Adrenal gland (tissue), 12 donors: ENCODE data around the gene RAI14. TPM values are rescaled to one million over a fixed set of nuclear protein-coding genes. Genes with fewer than 3 reads are reported as not detected.
"Not testable (repeated sequence)": the region's sequence is repeated elsewhere in the genome, so short reads cannot be mapped to it uniquely, and the experiment has no call there.

Experiments
- DNase-seq, 7 donors: peaks; one replicate each; pipeline ENCODE4 v3.0.0-alpha.2; 2019 to 2020
- H3K27ac ChIP-seq, 5 donors: fragments of 200-600 bp; sonication (generic) in 4 of 5; 1 replicate in 3 of 5; 2 replicates in 2 of 5; pipeline versions ENCODE4 v1.5.1 to v1.8.0; 2016 to 2020; ENCODE audit warnings: mild to moderate bottlenecking in 1 of 5
- H3K27me3 ChIP-seq: fragments of 200-600 bp; 2 replicates; pipeline ENCODE4 v1.8.0; 2021
- H3K36me3 ChIP-seq, 2 donors: fragments of 200-600 bp; replicated peaks in 1 of 2; 1 replicate in 1 of 2; 2 replicates in 1 of 2; pipeline versions ENCODE4 v1.5.1 to v1.8.0; 2018 to 2022
- H3K4me1 ChIP-seq, 2 donors: fragments of 200-600 bp; replicated peaks in 1 of 2; 1 replicate in 1 of 2; 2 replicates in 1 of 2; pipeline versions ENCODE4 v1.5.1 to v1.8.0; 2018 to 2021
- H3K4me3 ChIP-seq, 4 donors: fragments of 200-600 bp; sonication (generic) in 3 of 4; one replicate each; pipeline ENCODE4 v1.5.1; 2016 to 2018
- H3K9me3 ChIP-seq, 3 donors: fragments of 200-600 bp; sonication (generic) in 1 of 3; replicated peaks in 1 of 3; 1 replicate in 2 of 3; 2 replicates in 1 of 3; pipeline versions ENCODE4 v1.5.1 to v1.8.0; 2016 to 2021
- POLR2A ChIP-seq, 2 donors: fragments of 450-650 bp; IDR thresholded peaks; one replicate each; pipeline ENCODE4 v1.6.1; 2017; ENCODE audit warnings: antibody characterized with exemption in 2 of 2, mild to moderate bottlenecking in 2 of 2, moderate library complexity in 1 of 2
- WGBS, 4 donors: extraction: QIAGEN DNeasy Blood & Tissue Kit in 2 of 4; methylation state at CpG; one replicate each; pipeline versions ENCODE4 v1.1.5 to v1.1.7; 2013 to 2017; 5-methylcytosine and 5-hydroxymethylcytosine counted together
- intact Hi-C, 2 donors: fragments of 100-400 bp; cut with DNase I; formaldehyde crosslinking; loops; one replicate each; pipeline versions ENCODE4 v1.14.1 to v1.15.0; 2022 to 2023
- polyA plus RNA-seq, 3 donors: library from polyadenylated mRNA; stranded (reverse); fragments of 200-250 nt in 2 of 3; fragments of 350-450 nt in 1 of 3; fragmentation: Illumina TruSeq in 1 of 3; extraction: RNeasy Lipid Tissue Mini Kit (QIAGEN cat#74804) in 1 of 3; gene quantifications; one replicate each; pipeline ENCODE4 v1.2.3, GENCODE V29; 2013 to 2014
- total RNA-seq, 9 donors: library from RNA; depleted of rRNA in 4 of 9; stranded (reverse); fragments of >200 nt in 4 of 9; fragments of 120-200 nt in 1 of 9; fragmentation: NEBNext Ultra II Directional in 1 of 9; extraction: Animal tissue kit (Norgen Biotek cat#: 25700) in 1 of 9; gene quantifications; one replicate each; pipeline versions ENCODE4 v1.1.0 to v1.2.4, GENCODE V29; 2013 to 2023
- TF ChIP-seq, protein P1 (sequence below), 6 experiments: fragments of 450-650 bp in 4 of 6; fragments of 200-600 bp in 2 of 6; sonication (generic) in 1 of 6; IDR thresholded peaks; 1 replicate in 5 of 6; 2 replicates in 1 of 6; pipeline versions ENCODE4 v1.5.1 to v1.8.0; 2016 to 2021; ENCODE audit warnings: antibody characterized with exemption in 6 of 6, mild to moderate bottlenecking in 2 of 6, moderate library complexity in 1 of 6
- donor health status: healthy with polysubstance abuse.
- donor health status: Bipolar disorder and iron deficiency.
- donor health status: DM: yes; HTN: yes; CAD: no.
- donor health status: DM: no; HTN: no; CAD: no.
- donor health status: DM: no; HTN: no; CAD: no.
- donor health status: DM: yes; HTN: yes; CAD: no.

RAI14 gene
- total and polyA plus RNA-seq, 12 donors = 9.1 to 158 (median 28.5) TPM

DNA sequence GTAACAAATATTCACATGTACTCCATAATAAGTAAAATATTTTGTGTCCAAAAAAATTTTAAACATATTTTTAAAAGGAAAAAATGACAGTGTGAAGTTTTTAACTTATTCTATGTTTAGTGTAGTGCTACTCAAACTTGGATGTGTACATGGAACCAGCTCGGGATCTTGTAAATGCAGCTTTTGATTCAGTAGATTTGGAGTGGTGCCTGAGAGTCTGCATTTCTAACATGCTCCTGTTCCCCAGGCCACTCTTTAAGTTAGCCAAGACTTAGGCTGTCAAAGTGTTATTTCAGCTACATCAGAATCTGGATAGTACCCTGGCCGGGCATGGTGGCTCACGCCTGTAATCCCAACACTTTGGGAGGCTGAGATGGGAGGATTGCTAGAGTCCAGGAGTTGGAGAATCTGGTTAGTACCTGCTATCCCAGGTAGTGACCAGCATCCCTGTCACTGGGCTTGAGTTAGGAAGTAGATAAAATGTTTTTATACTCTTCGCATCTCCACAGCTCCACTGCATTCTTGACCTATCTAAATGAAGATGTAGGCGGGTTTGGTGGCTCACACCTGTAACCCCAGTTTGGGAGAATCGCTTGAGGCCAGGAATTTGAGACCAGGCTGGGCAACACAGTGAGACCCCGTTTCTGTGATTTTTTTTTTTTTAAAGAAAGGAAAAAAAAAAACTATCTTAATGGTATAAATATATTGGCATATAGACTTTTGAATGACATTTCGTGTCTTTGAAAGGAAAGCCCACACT lies 122.1 kb downstream of the RAI14 start:
- Histone ChIP-seq H3K4me1 (no peaks in the 10 kb centered on the region), H3K36me3 (no peaks in the 10 kb centered on the region), H3K27me3 (no peaks in the 10 kb centered on the region), H3K4me3 (no peak overlapping the region), H3K27ac (no peak overlapping the region), H3K9me3 (no peaks in the 10 kb centered on the region)
- TF ChIP-seq, protein P1, sequence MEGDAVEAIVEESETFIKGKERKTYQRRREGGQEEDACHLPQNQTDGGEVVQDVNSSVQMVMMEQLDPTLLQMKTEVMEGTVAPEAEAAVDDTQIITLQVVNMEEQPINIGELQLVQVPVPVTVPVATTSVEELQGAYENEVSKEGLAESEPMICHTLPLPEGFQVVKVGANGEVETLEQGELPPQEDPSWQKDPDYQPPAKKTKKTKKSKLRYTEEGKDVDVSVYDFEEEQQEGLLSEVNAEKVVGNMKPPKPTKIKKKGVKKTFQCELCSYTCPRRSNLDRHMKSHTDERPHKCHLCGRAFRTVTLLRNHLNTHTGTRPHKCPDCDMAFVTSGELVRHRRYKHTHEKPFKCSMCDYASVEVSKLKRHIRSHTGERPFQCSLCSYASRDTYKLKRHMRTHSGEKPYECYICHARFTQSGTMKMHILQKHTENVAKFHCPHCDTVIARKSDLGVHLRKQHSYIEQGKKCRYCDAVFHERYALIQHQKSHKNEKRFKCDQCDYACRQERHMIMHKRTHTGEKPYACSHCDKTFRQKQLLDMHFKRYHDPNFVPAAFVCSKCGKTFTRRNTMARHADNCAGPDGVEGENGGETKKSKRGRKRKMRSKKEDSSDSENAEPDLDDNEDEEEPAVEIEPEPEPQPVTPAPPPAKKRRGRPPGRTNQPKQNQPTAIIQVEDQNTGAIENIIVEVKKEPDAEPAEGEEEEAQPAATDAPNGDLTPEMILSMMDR (IDR thresholded peaks at IDR 0.05) = no peak
- TF ChIP-seq POLR2A (IDR thresholded peaks at IDR 0.05) = no peak
- intact Hi-C loops = no loop called here
- DNase-seq = no peak
- WGBS, 4 donors = 93 to 97% (median 95%) methylated on average over 8 of the region's 8 CpGs

DNA sequence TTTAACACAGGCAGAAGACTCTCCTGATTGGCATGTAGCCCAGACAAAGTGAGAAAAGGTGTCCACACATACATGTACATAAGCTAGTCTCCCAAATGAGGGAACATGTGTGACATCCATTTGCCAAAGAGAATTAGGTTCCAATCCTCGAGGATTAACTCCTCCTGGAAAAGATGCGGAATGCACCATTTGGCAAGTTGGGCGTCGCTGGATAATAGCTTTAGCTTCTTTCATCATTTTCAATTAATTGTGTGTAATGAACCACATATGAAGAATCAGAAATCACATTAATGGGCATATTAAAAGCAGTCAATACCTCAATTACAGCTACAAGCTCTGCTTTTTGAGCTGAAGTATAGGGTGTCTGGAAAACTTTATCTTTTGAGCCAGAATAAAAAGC lies 127.8 kb downstream of the RAI14 start:
- H3K9me3 ChIP-seq, intact Hi-C loops: not testable (repeated sequence)
- 93 to 98% (median 97%) methylated on average over 4 of the region's 4 CpGs for WGBS, 4 donors

DNA sequence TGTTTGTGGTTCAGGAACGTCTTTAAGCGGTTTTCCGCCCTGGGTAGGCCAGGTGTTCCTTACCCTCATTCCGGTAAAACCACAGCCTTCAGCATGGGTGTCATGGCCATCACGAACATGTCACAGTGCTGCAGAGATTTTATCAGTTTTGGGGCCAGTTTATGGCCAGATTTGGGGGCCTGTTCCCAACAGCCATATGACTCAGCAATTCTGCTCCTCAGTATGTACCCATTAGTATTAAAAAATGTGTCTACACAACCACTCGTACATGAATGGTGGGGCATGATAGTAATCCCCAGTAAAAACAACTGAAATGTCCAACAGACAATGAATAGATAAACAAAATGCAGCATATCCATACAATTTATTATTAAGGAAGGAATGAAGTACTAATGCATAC lies 130.9 kb downstream of the RAI14 start:
- Histone ChIP-seq H3K4me3 (no peak overlapping the region), H3K27ac (no peak overlapping the region), H3K4me1 (peaks cover 13 to 22% of the 10 kb centered on the region in 2 donors), H3K27me3 (no peaks in the 10 kb centered on the region), H3K36me3 (no peaks in the 10 kb centered on the region), H3K9me3 (no peaks in the 10 kb centered on the region)
- intact Hi-C loops = no loop called here
- DNase-seq = no peak
- 85 to 98% (median 93%) methylated on average over 6 of the region's 6 CpGs for WGBS, 4 donors
- TF ChIP-seq POLR2A (IDR thresholded peaks at IDR 0.05) = no peak
- TF ChIP-seq, protein P1 (IDR thresholded peaks at IDR 0.05) = no peak

More for the DNA sequence above, 127.8 kb downstream of the RAI14 start:
- H3K27me3 ChIP-seq, H3K4me3 ChIP-seq, H3K27ac ChIP-seq, H3K36me3 ChIP-seq, DNase-seq, H3K4me1 ChIP-seq: not testable (repeated sequence)

DNA sequence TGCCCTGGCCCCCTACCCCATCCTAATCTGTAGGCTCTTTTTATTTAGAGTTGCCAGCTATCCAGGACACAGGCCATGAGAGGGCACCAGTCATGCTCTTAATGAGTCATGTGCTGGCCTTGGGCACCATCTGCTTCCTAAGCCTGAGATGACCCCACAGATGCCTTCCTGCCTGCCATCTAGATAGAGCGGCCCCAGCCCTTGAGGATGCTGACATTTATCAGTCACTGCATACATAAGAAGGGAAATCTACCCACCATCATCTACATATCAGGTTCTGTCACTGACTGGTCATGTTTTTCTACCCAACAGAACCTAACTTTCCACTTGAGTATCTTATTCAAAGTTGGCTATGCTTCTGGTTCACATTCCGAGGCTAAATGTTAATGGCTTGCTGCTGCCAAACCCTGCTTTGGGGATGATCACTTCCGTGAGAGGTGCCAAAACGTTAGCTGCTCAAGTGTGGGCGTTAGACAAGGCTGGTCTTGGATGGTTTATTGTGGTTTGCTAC lies 132.9 kb downstream of the RAI14 start:
- peak; percentile 57 to 89 (median 83) for DNase-seq

More for the DNA sequence above, 132.9 kb downstream of the RAI14 start:
- peak overlapping the region in 3 of 5 donors; percentile 50 to 69 (median 58) for H3K27ac ChIP-seq
- no peaks in the 10 kb centered on the region for H3K27me3 ChIP-seq
- 28 to 40% (median 36%) methylated on average over 4 to 5 of the region's 5 CpGs for WGBS, 4 donors
- TF ChIP-seq POLR2A (IDR thresholded peaks at IDR 0.05) = no peak
- TF ChIP-seq, protein P1 (IDR thresholded peaks at IDR 0.05) = no peak
- no peak overlapping the region for H3K4me3 ChIP-seq
- no peaks in the 10 kb centered on the region for H3K36me3 ChIP-seq
- peaks cover 13 to 22% of the 10 kb centered on the region in 2 donors for H3K4me1 ChIP-seq
- intact Hi-C loops = no loop called here
- H3K9me3 ChIP-seq = no peaks in the 10 kb centered on the region
